Body of pancreas (tissue), 4 donors: Measurements from ENCODE around the gene HMGB1. TPM values are rescaled to one million over a fixed set of nuclear protein-coding genes. Genes with fewer than 3 reads are reported as not detected.
"Not testable (repeated sequence)": the region's sequence is repeated elsewhere in the genome, so short reads cannot be mapped to it uniquely, and the experiment has no call there.

ENCODE experiments used
- ATAC-seq: fragments of 150-250 bp; one replicate; pipeline ENCODE4 v1.9.1; 2016
- DNase-seq, 4 donors: peaks; one replicate each; pipeline ENCODE4 v3.0.0-alpha.2; 2019
- H3K27ac ChIP-seq, 4 donors: fragments of 200-600 bp; sonication (generic); 1 replicate in 3 of 4; 2 replicates in 1 of 4; pipeline versions ENCODE4 v1.5.1 to v1.6.1; 2016 to 2019; ENCODE audit warnings: mild to moderate bottlenecking in 1 of 4, mixed read lengths in 1 of 4, moderate library complexity in 1 of 4
- H3K27me3 ChIP-seq, 2 donors: fragments of 200-600 bp; sonication (generic); one replicate each; pipeline ENCODE4 v1.6.0; 2016; ENCODE audit warnings: mild to moderate bottlenecking in 1 of 2
- H3K36me3 ChIP-seq, 2 donors: fragments of 200-600 bp; sonication (generic); replicated peaks in 1 of 2; 2 replicates each; pipeline ENCODE4 v1.5.1; 2016; ENCODE audit warnings: low read depth in 2 of 2; ENCODE audit not compliant: insufficient read depth in 1 of 2
- H3K4me1 ChIP-seq: fragments of 200-600 bp; sonication (generic); one replicate; pipeline ENCODE4 v1.6.0; 2016
- H3K4me3 ChIP-seq, 2 donors: fragments of 200-600 bp; sonication (generic); 1 replicate in 1 of 2; 2 replicates in 1 of 2; pipeline ENCODE4 v1.5.1; 2016 to 2019
- H3K9me3 ChIP-seq, 3 donors: fragments of 200-600 bp; sonication (generic); 1 replicate in 2 of 3; 2 replicates in 1 of 3; pipeline ENCODE4 v1.5.1; 2016
- POLR2A ChIP-seq, 3 donors: fragments of 450-650 bp; IDR thresholded peaks; one replicate each; pipeline ENCODE4 v1.6.1; 2016; ENCODE audit warnings: antibody characterized with exemption in 3 of 3, mild to moderate bottlenecking in 2 of 3
- WGBS, 2 donors: methylation state at CpG; one replicate each; pipeline ENCODE4 v1.1.5; 2017; 5-methylcytosine and 5-hydroxymethylcytosine counted together
- intact Hi-C: fragments of 100-400 bp; cut with DNase I; formaldehyde crosslinking; loops from one replicate; pipeline ENCODE4 v1.15.1; 2023
- total RNA-seq, 2 donors: library from RNA; depleted of rRNA; stranded (reverse); fragments of >200 nt; gene quantifications; one replicate each; pipeline ENCODE4 v1.1.0, GENCODE V29; 2016
- TF ChIP-seq, protein P1 (sequence below), 7 experiments: fragments of 450-650 bp in 4 of 7; fragments of 200-600 bp in 3 of 7; sonication (generic) in 3 of 7; IDR thresholded peaks; one replicate each; pipeline ENCODE4 v1.5.1; 2016 to 2019; ENCODE audit warnings: antibody characterized with exemption in 7 of 7

Gene HMGB1
- total RNA-seq, 2 donors from 2014 or later, result 54.4 to 97.3 TPM

- H3K4me1 ChIP-seq, result peaks cover 17% of the 10 kb centered on the region
- TF ChIP-seq, protein P1, sequence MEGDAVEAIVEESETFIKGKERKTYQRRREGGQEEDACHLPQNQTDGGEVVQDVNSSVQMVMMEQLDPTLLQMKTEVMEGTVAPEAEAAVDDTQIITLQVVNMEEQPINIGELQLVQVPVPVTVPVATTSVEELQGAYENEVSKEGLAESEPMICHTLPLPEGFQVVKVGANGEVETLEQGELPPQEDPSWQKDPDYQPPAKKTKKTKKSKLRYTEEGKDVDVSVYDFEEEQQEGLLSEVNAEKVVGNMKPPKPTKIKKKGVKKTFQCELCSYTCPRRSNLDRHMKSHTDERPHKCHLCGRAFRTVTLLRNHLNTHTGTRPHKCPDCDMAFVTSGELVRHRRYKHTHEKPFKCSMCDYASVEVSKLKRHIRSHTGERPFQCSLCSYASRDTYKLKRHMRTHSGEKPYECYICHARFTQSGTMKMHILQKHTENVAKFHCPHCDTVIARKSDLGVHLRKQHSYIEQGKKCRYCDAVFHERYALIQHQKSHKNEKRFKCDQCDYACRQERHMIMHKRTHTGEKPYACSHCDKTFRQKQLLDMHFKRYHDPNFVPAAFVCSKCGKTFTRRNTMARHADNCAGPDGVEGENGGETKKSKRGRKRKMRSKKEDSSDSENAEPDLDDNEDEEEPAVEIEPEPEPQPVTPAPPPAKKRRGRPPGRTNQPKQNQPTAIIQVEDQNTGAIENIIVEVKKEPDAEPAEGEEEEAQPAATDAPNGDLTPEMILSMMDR (IDR thresholded peaks at IDR 0.05), result no peak
- no peak for TF ChIP-seq POLR2A (IDR thresholded peaks at IDR 0.05)
- DNase-seq, result no peak
- WGBS, 2 donors, result 85 to 86% methylated on average over 4 of the region's 4 CpGs
- no peaks in the 10 kb centered on the region for H3K36me3 ChIP-seq
- intact Hi-C loops, result no loop called here
- no peaks in the 10 kb centered on the region for H3K27me3 ChIP-seq
- H3K27ac ChIP-seq, result no peak overlapping the region
- no peaks in the 10 kb centered on the region for H3K9me3 ChIP-seq
- H3K4me3 ChIP-seq, result no peak overlapping the region
- ATAC-seq, result no peak
Observed at GRCh38 chr13:30448441-30448840, 17.3 kb downstream of the HMGB1 start.

GRCh38 chr13:30446126-30446500, 19.6 kb downstream of the HMGB1 start:
- no peaks in the 10 kb centered on the region for H3K27me3 ChIP-seq
- WGBS, 2 donors, result 26 to 34% methylated on average over 7 of the region's 7 CpGs
- no peak for ATAC-seq
- no peaks in the 10 kb centered on the region for H3K36me3 ChIP-seq
- TF ChIP-seq, protein P1 (IDR thresholded peaks at IDR 0.05), result no peak
- no peak for TF ChIP-seq POLR2A (IDR thresholded peaks at IDR 0.05)
- H3K9me3 ChIP-seq, result no peaks in the 10 kb centered on the region
- intact Hi-C loops, result no loop called here
- DNase-seq, result no peak
- peaks cover 23% of the 10 kb centered on the region for H3K4me1 ChIP-seq
- H3K27ac ChIP-seq, result peak overlapping the region; percentile 54 to 78 (median 68)
- H3K4me3 ChIP-seq, result no peak overlapping the region

- Histone ChIP-seq H3K4me1 (peaks cover 23% of the 10 kb centered on the region), H3K9me3 (no peaks in the 10 kb centered on the region), H3K4me3 (no peak overlapping the region), H3K27me3 (no peaks in the 10 kb centered on the region), H3K36me3 (no peaks in the 10 kb centered on the region), H3K27ac (no peak overlapping the region)
- ATAC-seq, result no peak
- no peak for DNase-seq
- intact Hi-C loops, result no loop called here
- WGBS, 2 donors, result 93 to 94% methylated on average over 11 to 12 of the region's 12 CpGs
- TF ChIP-seq POLR2A (IDR thresholded peaks at IDR 0.05), result no peak
- TF ChIP-seq, protein P1 (IDR thresholded peaks at IDR 0.05), result no peak
Observed at GRCh38 chr13:30443957-30444404, 21.8 kb downstream of the HMGB1 start.

- H3K27ac ChIP-seq, DNase-seq, intact Hi-C loops, H3K27me3 ChIP-seq, ATAC-seq, H3K9me3 ChIP-seq, H3K4me3 ChIP-seq, H3K36me3 ChIP-seq: not testable (repeated sequence)
- peaks cover 23% of the 10 kb centered on the region for H3K4me1 ChIP-seq
- WGBS, 2 donors, result 83 to 93% methylated on average over 3 of the region's 3 CpGs
Observed at GRCh38 chr13:30443491-30443890, 22.2 kb downstream of the HMGB1 start.

GRCh38 chr13:30442926-30443325, 22.8 kb downstream of the HMGB1 start:
- Histone ChIP-seq H3K27ac (no peak overlapping the region), H3K27me3 (no peaks in the 10 kb centered on the region), H3K4me1 (peaks cover 23% of the 10 kb centered on the region), H3K4me3 (no peak overlapping the region), H3K36me3 (no peaks in the 10 kb centered on the region), H3K9me3 (no peaks in the 10 kb centered on the region)
- intact Hi-C loops, result no loop called here
- TF ChIP-seq, protein P1 (IDR thresholded peaks at IDR 0.05), result no peak
- TF ChIP-seq POLR2A (IDR thresholded peaks at IDR 0.05), result no peak
- no peak for DNase-seq
- WGBS, 2 donors, result 75 to 83% methylated on average over 5 of the region's 5 CpGs
- ATAC-seq, result no peak
